ENCODE measurements around the gene PITHD1. TPM values are rescaled to one million over a fixed set of nuclear protein-coding genes. Genes with fewer than 3 reads are reported as not detected.
A peak's percentile ranks its signal among the peaks of the same experiment; 100 is the strongest.

PITHD1 gene
- polyA plus RNA-seq, 2 of the 4 experiments (the other 2 are of a cell fraction): 25.4 to 41.0 TPM

GRCh38 chr1:23787701-23788100 lies 9.5 kb downstream of the PITHD1 start (continued):
- TF ChIP-seq POLR2AphosphoS2 (conservative IDR thresholded peaks at IDR 0.05; ENCODE audit: low read length): no peak

- Histone ChIP-seq H3K27ac (peak overlapping the region in 1 of 2 experiments; percentile 93; a peak in 1 of 6 replicates), H3K4me3 (no peak overlapping the region), H3K9me3 (no peaks in the 10 kb centered on the region), H3K4me2 (peak overlapping the region; percentile 97; the same call in 1 of the 3 replicates), H3K4me1 (peaks cover 37% of the 10 kb centered on the region)
- no peak for FAIRE-seq
- ChIA-PET CTCF (interaction anchor here (0.6 to 1.7 kb wide), 4 partner anchors 8 to 128 kb away, joined by 3 to 6 read pairs (median 4); no protein-coding TSS in a partner anchor), POLR2A (interaction anchor here (1.1 to 1.4 kb wide), 2 partner anchors 10 kb away, joined by 3 to 8 read pairs; partner anchors contain the start of gene PITHD1)
- no peak for DNase-seq (ENCODE audit: low read depth in 1 of 2, low spot score in 1 of 2)
- no peak for ATAC-seq
- TF ChIP-seq CEBPB (IDR thresholded peaks at IDR 0.05): peak in 1 of 2 experiments; percentile 6; a peak in 1 of 4 replicates
- no peak for TF ChIP-seq NR3C1 (IDR thresholded peaks at IDR 0.05)
- 88% methylated on average over 3 of the region's 3 CpGs for WGBS (ENCODE audit: missing lambda C conversion rate)
Observed at GRCh38 chr1:23788695-23789094, 10.5 kb downstream of the PITHD1 start.

- Histone ChIP-seq H3K9me3 (no peaks in the 10 kb centered on the region), H3K4me3 (peak within 1 kb of the TSS; percentile 87), H3K4me2 (peak within 1 kb of the TSS; percentile 97), H3K4me1 (peaks cover 40% of the 10 kb centered on the region), H3K27ac (peak within 1 kb of the TSS; percentile 93 to 98)
- ChIA-PET POLR2A (interaction anchor here (0.7 to 2.5 kb wide), 4 partner anchors 10 to 99 kb away, joined by 3 to 19 read pairs (median 7); partner anchors contain the start of genes GALE, PITHD1 and RPL11), CTCF (interaction anchor here (0.6 to 2.3 kb wide), 6 partner anchors 12 to 126 kb away, joined by 3 to 8 read pairs (median 4); partner anchors contain the start of gene PITHD1)
- no peak for FAIRE-seq
- ATAC-seq: peak; percentile 81 to 90
- DNase-seq (ENCODE audit: low read depth in 1 of 2, low spot score in 1 of 2): peak; percentile 83
- WGBS (ENCODE audit: missing lambda C conversion rate): 0% methylated on average over 12 of the region's 47 CpGs
- TF ChIP-seq FOSL2 (IDR thresholded peaks at IDR 0.05) (no peak), FOSL2 (CRISPR knock-in tag; IDR thresholded peaks at IDR 0.05) (no peak), POLR2A (IDR thresholded peaks at IDR 0.05; ENCODE audit: low read length) (peak; percentile 28; the same call in 1 of the 2 replicates), PHF8 (IDR thresholded peaks at IDR 0.05; ENCODE audit: borderline replicate concordance, low read depth) (no peak), ZNF302 (CRISPR knock-in tag; IDR thresholded peaks at IDR 0.05) (no peak), SMC3 (IDR thresholded peaks at IDR 0.05) (no peak), RARB (CRISPR knock-in tag; IDR thresholded peaks at IDR 0.05) (no peak), RCOR1 (IDR thresholded peaks at IDR 0.05; ENCODE audit: low read depth, low read length) (no peak), MAFK (IDR thresholded peaks at IDR 0.05; ENCODE audit: partially characterized antibody) (no peak), TP53 (CRISPR knock-in tag; IDR thresholded peaks at IDR 0.05) (no peak), HDAC2 (IDR thresholded peaks at IDR 0.05) (no peak), MAX (IDR thresholded peaks at IDR 0.05) (peak; percentile 57), CBX8 (IDR thresholded peaks at IDR 0.05) (no peak), PBX3 (IDR thresholded peaks at IDR 0.05) (peak; percentile 16; the same call in 1 of the 2 replicates), CTCF (IDR thresholded peaks at IDR 0.05) (no peak), RNF2 (IDR thresholded peaks at IDR 0.05; ENCODE audit: borderline replicate concordance, low read depth) (no peak), HOXA7 (CRISPR knock-in tag; IDR thresholded peaks at IDR 0.05) (no peak), ELK1 (IDR thresholded peaks at IDR 0.05; ENCODE audit: low read depth, low read length) (no peak), JUN (IDR thresholded peaks at IDR 0.05) (peak in 1 of 2 experiments; percentile 71; a peak in 3 of 5 replicates), ATOH8 (CRISPR knock-in tag; IDR thresholded peaks at IDR 0.05; ENCODE audit: low read depth) (no peak), E2F6 (IDR thresholded peaks at IDR 0.05; ENCODE audit: borderline replicate concordance, low read depth) (peak; percentile 31; the same call in 1 of the 2 replicates), CBX2 (IDR thresholded peaks at IDR 0.05; ENCODE audit: borderline replicate concordance, low read depth) (no peak)
Observed at GRCh38 chr1:23790696-23791515, 12.7 kb downstream of the PITHD1 start, which contains the start of gene LYPLA2. Gene LYPLA2 (plus strand): TSS chr1:23791145. CDS start chr1:23792683, 1,538 bp downstream.
